Lower leg skin (tissue), 4 donors: ENCODE data around the gene MIER1. TPM values are rescaled to one million over a fixed set of nuclear protein-coding genes. Genes with fewer than 3 reads are reported as not detected.
A peak's percentile ranks its signal among the peaks of the same experiment; 100 is the strongest.

Source experiments
- DNase-seq, 2 donors: peaks; one replicate each; pipeline ENCODE4 v3.0.0-alpha.2; 2019; ENCODE audit warnings: low spot score in 2 of 2
- H3K4me3 ChIP-seq: fragments of 200-600 bp; sonication (generic); 2 replicates; pipeline ENCODE4 v1.5.1; 2017; ENCODE audit warnings: mild to moderate bottlenecking, low read depth; ENCODE audit not compliant: poor library complexity, severe bottlenecking
- CTCF ChIP-seq, 3 donors: fragments of 450-650 bp; IDR thresholded peaks; one replicate each; pipeline ENCODE4 v1.5.1; 2016; ENCODE audit warnings: antibody characterized with exemption in 3 of 3, mild to moderate bottlenecking in 3 of 3, moderate library complexity in 2 of 3
- POLR2A ChIP-seq, 2 donors: fragments of 450-650 bp; IDR thresholded peaks; one replicate each; pipeline ENCODE4 v1.6.1; 2016 to 2017; ENCODE audit warnings: antibody characterized with exemption in 2 of 2, mild to moderate bottlenecking in 1 of 2, moderate library complexity in 1 of 2
- WGBS, 2 donors: methylation state at CpG; one replicate each; pipeline ENCODE4 v1.1.5; 2018; 5-methylcytosine and 5-hydroxymethylcytosine counted together
- intact Hi-C: fragments of 100-400 bp; cut with DNase I; formaldehyde crosslinking; loops from one replicate; pipeline ENCODE4 v1.15.0; 2023; ENCODE audit warnings: low total_unique reads
- total RNA-seq, 4 donors: library from RNA; depleted of rRNA; stranded (reverse); fragments of >200 nt; gene quantifications; one replicate each; pipeline ENCODE4 v1.1.0, GENCODE V29; 2016

The MIER1 gene
- total RNA-seq, 4 donors from 2014 or later, result 17.0 to 26.5 (median 21.0) TPM

GRCh38 chr1:66993076-66993475 lies 68.3 kb downstream of the MIER1 start:
- WGBS, 2 donors, result 98% methylated on average over 3 of the region's 3 CpGs
- TF ChIP-seq POLR2A (IDR thresholded peaks at IDR 0.05) (no peak), CTCF (IDR thresholded peaks at IDR 0.05) (no peak)
- H3K4me3 ChIP-seq, result no peak overlapping the region
- intact Hi-C loops, result loop anchor here (10.0 kb wide), 1 partner anchor 152 kb away; no protein-coding TSS in a partner anchor
- no peak for DNase-seq

GRCh38 chr1:66996018-66996682 lies 71.4 kb downstream of the MIER1 start:
- DNase-seq, result peak in 1 of 2 donors; percentile 59
- intact Hi-C loops, result loop anchor here (10.0 kb wide), 1 partner anchor 149 kb away; no protein-coding TSS in a partner anchor
- 69 to 74% methylated on average over 7 of the region's 7 CpGs for WGBS, 2 donors
- TF ChIP-seq POLR2A (IDR thresholded peaks at IDR 0.05) (no peak), CTCF (IDR thresholded peaks at IDR 0.05) (no peak)
- no peak overlapping the region for H3K4me3 ChIP-seq

DNA sequence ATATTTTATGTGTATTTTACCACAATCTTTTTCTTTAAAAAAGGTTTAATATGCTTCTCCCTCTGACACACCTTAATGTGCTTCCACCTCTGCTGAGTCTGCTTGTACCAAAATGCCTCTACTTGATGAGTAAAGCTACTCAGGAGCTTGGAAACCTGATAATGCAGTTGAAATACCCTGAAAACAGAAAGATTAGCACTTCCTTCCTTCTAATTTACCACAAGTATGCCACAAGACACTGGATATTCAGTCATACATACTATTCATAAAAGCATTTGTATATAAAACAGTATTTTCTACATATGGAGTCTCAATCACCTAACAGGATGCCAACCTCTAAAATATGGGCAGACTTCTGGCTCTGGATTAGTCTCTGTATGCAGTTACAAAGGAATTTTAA lies 74.2 kb downstream of the MIER1 start:
- intact Hi-C loops, result loop anchor here (10.0 kb wide), 1 partner anchor 146 kb away; no protein-coding TSS in a partner anchor
- no peak for DNase-seq
- H3K4me3 ChIP-seq, result no peak overlapping the region
- TF ChIP-seq POLR2A (IDR thresholded peaks at IDR 0.05), result no peak
- TF ChIP-seq CTCF (IDR thresholded peaks at IDR 0.05), result no peak

DNA sequence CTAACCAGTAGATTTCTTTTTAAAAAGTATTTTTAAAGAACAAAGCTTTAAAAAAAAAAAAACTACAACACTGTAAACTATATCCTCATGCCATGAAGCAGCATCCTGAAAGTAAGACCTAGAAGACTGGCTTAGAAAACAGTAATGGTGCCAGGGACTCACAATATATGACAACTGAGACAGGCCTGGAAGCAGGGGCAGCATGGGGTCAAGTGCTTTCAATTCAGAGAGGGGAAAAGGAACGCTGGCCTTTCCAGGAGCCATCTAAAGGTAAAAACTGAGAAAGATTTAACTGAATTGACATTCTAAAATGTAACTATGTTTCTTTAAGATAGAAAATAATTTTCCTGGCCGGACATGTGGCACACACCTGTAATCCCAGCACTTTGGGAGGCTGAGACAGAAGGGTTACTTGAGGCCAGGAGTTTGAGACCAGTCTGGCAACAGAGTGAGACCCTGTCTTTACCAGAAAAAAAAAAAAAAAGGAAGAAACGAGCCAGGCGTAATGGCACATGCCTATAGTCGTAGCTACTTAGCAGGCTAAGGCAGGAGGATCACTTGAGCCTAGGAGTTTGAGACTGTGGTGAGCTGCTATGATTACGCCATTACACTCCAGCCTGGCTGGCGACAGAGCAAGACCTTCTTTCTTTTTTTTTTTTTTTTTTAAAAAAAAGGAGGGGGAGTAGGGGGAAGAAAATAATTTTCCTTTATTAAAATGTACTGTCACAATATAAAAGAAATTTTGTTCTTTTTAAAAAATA lies 75.0 kb downstream of the MIER1 start:
- 82 to 90% methylated on average over 7 of the region's 7 CpGs for WGBS, 2 donors
- no peak for DNase-seq
- H3K4me3 ChIP-seq, result no peak overlapping the region
- no peak for TF ChIP-seq CTCF (IDR thresholded peaks at IDR 0.05)
- no peak for TF ChIP-seq POLR2A (IDR thresholded peaks at IDR 0.05)
- intact Hi-C loops, result loop anchor here (10.0 kb wide), 1 partner anchor 145 kb away; no protein-coding TSS in a partner anchor

DNA sequence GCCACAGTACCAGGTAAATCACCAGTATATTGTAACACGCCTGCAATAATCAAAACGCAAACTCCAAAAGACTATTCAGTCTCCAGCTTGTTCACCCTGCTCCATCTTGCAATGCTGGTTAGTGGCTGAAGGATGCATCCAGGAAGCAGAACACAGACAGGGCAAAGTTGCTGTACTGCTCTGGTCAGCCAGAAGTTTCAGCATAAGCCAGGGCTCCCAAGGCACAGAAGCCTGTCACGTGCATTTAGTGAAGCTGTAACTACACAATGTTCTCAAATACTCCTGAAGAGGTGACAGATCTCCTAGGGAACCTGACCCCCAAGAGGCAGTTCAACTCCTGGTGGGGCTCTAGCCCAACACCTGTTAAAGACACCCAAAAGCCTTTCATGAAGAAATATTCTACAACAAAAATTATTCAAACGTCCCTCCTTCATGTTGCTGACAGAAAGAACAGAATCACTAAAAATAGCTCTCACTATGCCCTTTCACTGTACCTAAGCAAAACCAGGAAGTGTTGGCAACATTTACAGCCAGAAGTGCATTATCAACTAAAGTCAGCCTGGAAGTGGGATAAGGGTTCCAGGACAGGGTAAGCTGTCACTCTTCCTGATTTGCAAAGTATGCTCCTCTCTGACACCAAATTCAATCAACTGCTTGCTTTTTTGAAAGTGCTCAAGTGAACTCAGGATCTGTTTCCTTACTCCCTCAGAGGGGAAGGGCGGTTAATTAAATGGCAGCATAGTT lies 77.1 kb downstream of the MIER1 start:
- no peak for DNase-seq
- intact Hi-C loops, result no loop called here
- whole genome bisulfite sequencing, 2 donors, result 79 to 84% methylated on average over 5 of the region's 5 CpGs
- TF ChIP-seq POLR2A (IDR thresholded peaks at IDR 0.05) (no peak), CTCF (IDR thresholded peaks at IDR 0.05) (no peak)
- no peak overlapping the region for H3K4me3 ChIP-seq
